PC-3 (cell line): Measurements from ENCODE around the gene FARS2.

Experiments used
- CTCF ChIP-seq: fragments of 300-600 bp; sonication (generic); conservative IDR thresholded peaks from 2 replicates; pipeline ENCODE4 v1.5.1; 2017; ENCODE audit warnings: antibody characterized with exemption, low read depth, mild to moderate bottlenecking, low read length
- EZH2 ChIP-seq: fragments of 300-600 bp; sonication (generic); IDR thresholded peaks from one replicate; pipeline ENCODE4 v1.6.1; 2017; ENCODE audit warnings: antibody characterized with exemption, mild to moderate bottlenecking, low read length; ENCODE audit not compliant: unreplicated experiment
- EZH2phosphoT487 ChIP-seq: fragments of 300-600 bp; sonication (generic); IDR thresholded peaks from 2 replicates; pipeline ENCODE4 v1.6.1; 2018; ENCODE audit warnings: mild to moderate bottlenecking, antibody characterized with exemption, low read length, borderline replicate concordance

- TF ChIP-seq CTCF (no peak), EZH2 (no peak), EZH2phosphoT487 (no peak)
Measured at GRCh38 chr6:5657684-5658430, 396.5 kb downstream of the FARS2 start.
